T-helper 1 cell treated with Interleukin-12 subunit alpha and Interleukin-12 subunit beta and Interleukin-4 antibody, amounts not matched to agents 30 μg/mL and 1 μg/mL, for 36 hours (primary cell): ENCODE data around the gene ETV3.

Experiments
- H3K27ac Mint-ChIP-seq: one replicate; pipeline ENCODE4 v1.8.0; 2021; ENCODE audit warnings: mild to moderate bottlenecking, mixed read lengths
- H3K27me3 Mint-ChIP-seq: one replicate; pipeline ENCODE4 v1.8.0; 2021; ENCODE audit warnings: low read depth, mixed read lengths
- H3K36me3 Mint-ChIP-seq: one replicate; pipeline ENCODE4 v1.8.0; 2021; ENCODE audit warnings: low read depth, mixed read lengths
- H3K4me1 Mint-ChIP-seq: one replicate; pipeline ENCODE4 v1.8.0; 2021; ENCODE audit warnings: low read depth, mixed read lengths
- H3K4me3 Mint-ChIP-seq: one replicate; pipeline ENCODE4 v1.8.0; 2021; ENCODE audit warnings: mild to moderate bottlenecking, moderate library complexity, mixed read lengths
- H3K9me3 Mint-ChIP-seq: one replicate; pipeline ENCODE4 v1.8.0; 2021; ENCODE audit warnings: mixed read lengths

Gene ETV3

GRCh38 chr1:157152510-157152909, 14.3 kb upstream of the ETV3 start:
- peak overlapping the region; percentile 18 for H3K27ac Mint-ChIP-seq
- peaks cover 15% of the 10 kb centered on the region for H3K27me3 Mint-ChIP-seq
- no peaks in the 10 kb centered on the region for H3K36me3 Mint-ChIP-seq
- H3K4me3 Mint-ChIP-seq: no peak overlapping the region
- no peaks in the 10 kb centered on the region for H3K9me3 Mint-ChIP-seq
- peaks cover 30% of the 10 kb centered on the region for H3K4me1 Mint-ChIP-seq

DNA sequence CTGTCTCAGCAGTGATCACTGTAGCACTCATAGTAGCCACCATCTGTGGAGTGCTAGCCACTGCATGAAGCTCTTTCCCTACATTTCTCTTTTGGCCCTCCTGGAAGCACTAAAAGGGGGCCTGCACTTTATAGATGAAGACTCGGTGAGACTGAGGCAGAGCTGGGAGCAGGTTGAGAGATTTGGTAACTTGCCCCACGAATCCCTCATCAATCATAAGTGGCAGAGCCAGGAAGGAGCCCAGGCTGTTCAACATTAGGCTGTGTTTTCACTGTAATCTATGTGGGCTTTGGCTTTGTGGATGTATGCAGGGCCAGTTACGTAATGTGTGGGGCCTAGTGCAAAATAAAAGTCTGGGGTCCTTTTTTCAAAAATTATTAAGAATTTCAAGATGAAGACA, 13.3 kb upstream of the ETV3 start:
- Mint-ChIP-seq H3K4me3 (no peak overlapping the region), H3K36me3 (no peaks in the 10 kb centered on the region), H3K27ac (no peak overlapping the region), H3K27me3 (peaks cover 5% of the 10 kb centered on the region), H3K4me1 (peaks cover 34% of the 10 kb centered on the region), H3K9me3 (no peaks in the 10 kb centered on the region)

DNA sequence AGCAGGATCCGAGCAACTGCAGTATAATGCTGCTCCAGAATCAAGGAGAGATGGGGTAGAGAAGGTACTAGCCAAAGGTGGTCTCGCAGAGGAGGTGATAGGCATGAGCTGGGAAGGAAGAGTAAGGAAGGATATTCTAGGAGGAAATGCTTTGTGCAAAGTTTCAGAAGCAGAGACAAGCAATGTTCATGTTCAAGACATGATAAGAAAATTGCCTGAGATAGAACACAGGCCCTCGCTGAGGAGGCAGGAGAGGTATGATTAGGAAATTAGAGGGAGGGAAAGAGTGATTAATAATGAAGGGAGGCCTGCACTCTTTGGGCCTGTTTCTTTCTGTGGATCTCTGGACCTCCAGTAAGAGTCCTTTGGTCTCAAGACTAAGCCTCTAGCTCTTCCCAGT, 12.9 kb upstream of the ETV3 start:
- H3K27me3 Mint-ChIP-seq: peaks cover 4% of the 10 kb centered on the region
- no peak overlapping the region for H3K4me3 Mint-ChIP-seq

DNA sequence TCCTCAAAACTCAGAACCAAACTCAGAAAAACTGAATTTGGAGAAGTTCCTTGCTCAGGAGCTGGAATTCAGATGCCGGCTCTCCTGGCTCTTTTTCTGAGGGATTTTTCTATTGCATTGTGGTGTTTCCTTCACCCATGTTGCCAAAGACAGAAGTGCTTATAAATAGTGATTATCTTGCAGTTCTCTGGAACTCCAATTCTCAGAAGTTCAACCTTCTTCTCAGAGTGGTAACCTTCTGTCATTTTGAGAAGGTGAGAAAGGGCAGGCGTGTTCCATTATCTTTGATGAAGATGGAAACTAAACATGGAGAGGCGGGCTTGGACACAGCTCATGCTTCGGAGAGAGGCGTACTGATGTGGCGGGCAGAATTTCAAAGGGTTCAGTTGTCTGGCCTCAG, 12.4 kb upstream of the ETV3 start:
- H3K4me1 Mint-ChIP-seq: peaks cover 31% of the 10 kb centered on the region
- H3K4me3 Mint-ChIP-seq: no peak overlapping the region
- no peaks in the 10 kb centered on the region for H3K36me3 Mint-ChIP-seq
- H3K27me3 Mint-ChIP-seq: peaks cover 4% of the 10 kb centered on the region
- H3K27ac Mint-ChIP-seq: peak overlapping the region; percentile 52
- no peaks in the 10 kb centered on the region for H3K9me3 Mint-ChIP-seq

More for the DNA sequence above, 12.9 kb upstream of the ETV3 start:
- peak overlapping the region; percentile 52 for H3K27ac Mint-ChIP-seq
- H3K36me3 Mint-ChIP-seq: no peaks in the 10 kb centered on the region
- H3K9me3 Mint-ChIP-seq: no peaks in the 10 kb centered on the region
- H3K4me1 Mint-ChIP-seq: peaks cover 34% of the 10 kb centered on the region

DNA sequence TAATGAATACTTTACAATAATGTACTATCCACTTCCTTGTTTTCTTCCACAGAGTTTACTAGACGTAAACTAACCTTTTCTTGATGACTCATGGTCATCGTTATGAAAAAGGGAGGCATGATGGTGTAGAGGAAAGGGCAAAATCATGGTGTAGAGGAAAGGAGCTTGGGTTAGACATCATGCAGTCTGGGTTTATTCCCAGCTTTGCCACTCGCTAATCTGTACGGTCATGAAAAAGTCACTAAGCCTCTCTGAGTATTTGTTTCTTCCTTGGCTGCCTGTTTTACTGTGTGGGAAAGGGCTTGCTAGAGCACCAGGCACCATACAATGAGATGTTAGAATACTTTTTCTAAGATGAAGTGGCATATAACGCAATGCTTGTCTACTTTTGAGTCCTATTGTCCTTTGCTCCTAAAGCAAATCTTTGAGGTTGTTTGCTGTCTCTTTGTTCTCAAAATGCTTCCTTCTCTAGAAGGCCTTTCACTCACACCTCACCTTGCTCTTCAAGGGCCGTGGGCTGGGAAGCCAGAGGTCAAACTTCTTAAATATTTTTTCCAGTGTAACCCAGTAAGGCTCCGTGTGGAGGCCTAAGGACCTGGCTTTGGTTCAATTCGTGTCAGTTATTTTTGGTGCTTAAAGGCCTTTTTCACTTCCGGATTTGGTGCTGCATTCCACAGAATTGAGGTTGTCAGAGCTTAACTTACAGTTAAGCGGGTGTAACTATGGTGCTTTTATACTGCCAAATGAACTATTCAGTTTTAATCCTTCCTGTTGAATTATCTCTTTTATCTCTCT, 9.9 kb upstream of the ETV3 start:
- peaks cover 18% of the 10 kb centered on the region for H3K4me1 Mint-ChIP-seq
- peak overlapping the region; percentile 1 for H3K27ac Mint-ChIP-seq

DNA sequence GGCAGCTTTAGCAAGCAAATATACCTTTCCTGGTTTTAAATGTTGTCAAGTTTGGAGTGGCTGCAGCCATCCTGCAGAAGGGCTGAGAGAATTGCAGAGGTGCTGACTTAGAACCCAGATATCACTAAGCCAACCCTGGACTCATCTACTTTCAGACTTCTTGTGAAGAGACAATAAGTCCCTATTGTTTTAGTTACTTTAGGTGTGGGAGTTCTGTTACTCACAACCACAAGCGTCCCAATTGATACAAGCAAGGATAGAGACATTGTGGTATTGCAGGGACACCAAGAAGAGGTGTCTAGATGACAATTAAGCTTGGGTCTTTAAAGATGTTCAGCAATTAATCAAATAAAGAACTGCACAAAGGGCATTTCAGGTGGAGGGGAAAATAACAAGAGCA, 8.8 kb upstream of the ETV3 start:
- Mint-ChIP-seq H3K4me1 (peaks cover 18% of the 10 kb centered on the region), H3K4me3 (no peak overlapping the region), H3K27ac (no peak overlapping the region), H3K27me3 (peaks cover 14% of the 10 kb centered on the region), H3K9me3 (no peaks in the 10 kb centered on the region), H3K36me3 (no peaks in the 10 kb centered on the region)

More for the DNA sequence above, 9.9 kb upstream of the ETV3 start:
- Mint-ChIP-seq H3K27me3 (peaks cover 14% of the 10 kb centered on the region), H3K9me3 (no peaks in the 10 kb centered on the region), H3K36me3 (no peaks in the 10 kb centered on the region), H3K4me3 (no peak overlapping the region)

DNA sequence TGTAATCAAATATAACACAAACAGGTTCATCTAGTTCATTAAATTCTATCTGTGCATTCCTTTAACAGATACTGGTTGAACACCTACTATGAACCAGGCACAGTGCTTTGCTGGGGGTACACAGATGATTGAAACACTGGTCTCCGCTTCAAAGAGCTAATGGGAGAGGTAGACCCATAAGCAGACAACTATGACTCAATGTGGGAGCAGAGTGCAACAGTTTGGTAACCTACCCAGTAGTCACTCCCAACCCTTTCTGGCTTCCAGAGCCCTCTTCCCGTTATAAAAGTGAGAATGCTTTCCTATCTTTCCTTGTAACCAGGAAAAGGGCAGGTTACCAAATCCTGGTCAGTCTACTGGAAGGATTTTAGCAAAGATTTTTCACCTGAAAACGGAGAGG, 8.0 kb upstream of the ETV3 start:
- Mint-ChIP-seq H3K27me3 (peaks cover 14% of the 10 kb centered on the region), H3K4me3 (no peak overlapping the region), H3K9me3 (no peaks in the 10 kb centered on the region), H3K27ac (no peak overlapping the region), H3K4me1 (peaks cover 15% of the 10 kb centered on the region), H3K36me3 (no peaks in the 10 kb centered on the region)

DNA sequence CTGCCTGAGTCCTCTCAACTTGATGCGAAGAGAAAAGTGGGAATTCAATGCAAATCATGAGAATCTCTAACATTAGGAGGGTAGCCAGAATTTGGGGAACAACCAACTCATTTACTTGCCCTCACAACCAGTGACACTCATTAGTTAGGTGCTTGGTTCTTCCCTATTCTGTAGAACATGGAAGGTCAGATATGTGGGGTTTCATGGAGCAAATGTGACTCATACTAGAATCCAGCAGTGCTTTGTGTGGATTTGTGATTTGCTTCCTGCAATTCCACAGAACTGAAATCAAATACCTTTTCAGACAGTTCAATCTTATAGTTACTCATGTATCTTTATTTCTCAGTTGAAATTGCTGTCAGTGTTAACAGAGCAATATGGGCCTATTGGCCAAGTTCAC, 6.9 kb upstream of the ETV3 start:
- Mint-ChIP-seq H3K27ac (no peak overlapping the region), H3K4me1 (peaks cover 9% of the 10 kb centered on the region), H3K9me3 (no peaks in the 10 kb centered on the region), H3K27me3 (peaks cover 10% of the 10 kb centered on the region), H3K36me3 (no peaks in the 10 kb centered on the region), H3K4me3 (no peak overlapping the region)

DNA sequence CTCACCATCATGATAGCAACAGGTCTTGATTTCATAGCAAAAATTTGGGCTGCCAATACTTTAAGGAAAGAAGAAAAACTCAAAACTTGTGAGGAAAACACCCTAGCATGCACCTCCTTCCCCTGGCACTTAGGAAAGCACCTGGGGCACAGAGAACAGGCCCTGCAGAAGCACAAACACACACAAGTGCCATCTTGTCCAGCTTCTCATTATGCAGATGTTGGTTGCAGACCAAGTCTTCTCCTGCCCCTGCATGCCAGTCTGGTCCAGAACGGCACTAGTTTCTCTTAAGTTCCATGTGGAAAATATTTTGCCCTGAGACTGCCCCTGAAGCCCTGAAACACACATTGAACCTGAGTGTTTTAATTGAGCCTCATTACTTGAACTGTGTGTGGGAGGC, 6.3 kb upstream of the ETV3 start:
- Mint-ChIP-seq H3K4me3 (no peak overlapping the region), H3K4me1 (peaks cover 12% of the 10 kb centered on the region), H3K9me3 (no peaks in the 10 kb centered on the region), H3K27me3 (peaks cover 10% of the 10 kb centered on the region), H3K27ac (no peak overlapping the region), H3K36me3 (peaks cover 2% of the 10 kb centered on the region)

- Mint-ChIP-seq H3K9me3 (no peaks in the 10 kb centered on the region), H3K4me1 (peaks cover 14% of the 10 kb centered on the region), H3K36me3 (peaks cover 2% of the 10 kb centered on the region), H3K27me3 (peaks cover 10% of the 10 kb centered on the region), H3K4me3 (no peak overlapping the region), H3K27ac (no peak overlapping the region)
These were observed 4.7 kb upstream of the ETV3 start for GRCh38 chr1:157142765-157143423.

- Mint-ChIP-seq H3K36me3 (peaks cover 7% of the 10 kb centered on the region), H3K4me3 (no peak overlapping the region), H3K4me1 (peaks cover 13% of the 10 kb centered on the region), H3K27ac (no peak overlapping the region), H3K9me3 (no peaks in the 10 kb centered on the region), H3K27me3 (peaks cover 10% of the 10 kb centered on the region)
These were observed 4.0 kb upstream of the ETV3 start for GRCh38 chr1:157142201-157142600.

DNA sequence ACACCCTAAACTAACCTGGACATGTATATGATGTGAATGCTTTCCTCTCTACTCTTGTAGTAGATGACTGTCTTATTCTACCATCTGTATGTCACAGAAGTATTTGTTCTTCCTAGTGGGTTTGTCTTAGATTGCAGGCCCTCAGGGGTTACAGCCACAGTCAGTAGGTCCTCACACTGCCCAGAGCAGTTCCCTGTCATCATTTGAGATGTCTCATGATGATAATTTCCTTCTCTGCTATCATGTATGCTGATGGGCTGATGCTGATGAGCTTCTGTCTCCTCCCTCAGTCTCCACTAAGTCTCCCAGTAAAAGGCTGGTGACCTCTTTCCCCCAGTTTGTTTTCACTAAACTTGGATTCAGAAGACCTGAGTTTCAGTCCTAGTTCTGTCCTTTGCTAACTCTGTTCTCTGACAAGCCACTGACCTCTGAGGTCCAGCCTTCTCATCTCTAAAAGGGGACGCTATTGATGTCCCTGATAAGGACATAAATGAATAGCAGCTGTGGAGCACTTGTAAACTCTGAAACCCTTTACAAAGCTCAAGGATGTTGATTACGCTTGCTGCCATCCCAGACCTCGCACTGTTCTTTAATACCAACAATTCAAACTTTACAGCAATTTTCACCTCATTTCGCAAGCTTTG, 3.1 kb upstream of the ETV3 start:
- no peak overlapping the region for H3K27ac Mint-ChIP-seq

DNA sequence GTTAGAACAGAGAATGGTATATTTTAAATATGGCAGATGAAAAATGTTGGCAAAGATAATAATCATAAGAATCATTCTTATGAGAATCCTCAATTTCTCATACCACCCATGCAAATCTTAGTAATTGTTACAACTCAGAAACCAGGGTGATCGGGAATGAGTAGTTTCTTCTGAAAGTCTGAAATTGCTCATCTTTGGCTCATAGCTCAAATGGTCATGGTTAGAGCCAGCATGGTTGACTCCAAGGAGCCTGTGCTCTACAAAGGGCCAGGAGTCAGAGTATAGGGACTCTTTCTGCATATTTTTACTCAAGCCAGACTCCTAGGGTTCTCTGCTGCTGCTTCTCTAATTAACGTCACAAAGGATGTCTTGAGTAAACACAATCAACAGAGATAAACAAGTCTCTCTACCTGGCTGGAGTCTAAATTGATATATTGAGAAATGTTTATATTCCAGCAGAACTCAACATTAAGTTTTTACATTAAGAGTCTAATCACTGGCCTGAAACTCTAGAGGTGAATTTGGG, 1.9 kb upstream of the ETV3 start:
- Mint-ChIP-seq H3K9me3 (no peaks in the 10 kb centered on the region), H3K4me3 (no peak overlapping the region), H3K27me3 (peaks cover 6% of the 10 kb centered on the region), H3K36me3 (peaks cover 14% of the 10 kb centered on the region), H3K4me1 (peaks cover 31% of the 10 kb centered on the region), H3K27ac (no peak overlapping the region)

More for the DNA sequence above, 3.1 kb upstream of the ETV3 start:
- Mint-ChIP-seq H3K4me3 (no peak overlapping the region), H3K9me3 (no peaks in the 10 kb centered on the region), H3K27me3 (peaks cover 10% of the 10 kb centered on the region), H3K36me3 (peaks cover 7% of the 10 kb centered on the region), H3K4me1 (peaks cover 21% of the 10 kb centered on the region)

GRCh38 chr1:157139052-157139715, 989 bp upstream of the ETV3 start:
- H3K4me3 Mint-ChIP-seq: peak overlapping the region; percentile 84
- peaks cover 41% of the 10 kb centered on the region for H3K4me1 Mint-ChIP-seq
- peak overlapping the region; percentile 90 for H3K27ac Mint-ChIP-seq
- H3K36me3 Mint-ChIP-seq: peaks cover 24% of the 10 kb centered on the region
- H3K27me3 Mint-ChIP-seq: peaks cover 3% of the 10 kb centered on the region
- no peaks in the 10 kb centered on the region for H3K9me3 Mint-ChIP-seq
